ENCODE results near the gene B9D1.

B9D1 gene

GRCh38 chr17:19379361-19380065 lies 17.0 kb upstream of the B9D1 start:
- H3K27ac ChIP-seq, result peak overlapping the region in 2 of 11 experiments; percentile 76 to 94; a peak in 5 of 22 replicates
- peak overlapping the region; percentile 68 to 93 (median 80) for H3K4me3 ChIP-seq
- peak overlapping the region; percentile 81 to 90 (median 86); a peak in 18 of 22 replicates for H3K9ac ChIP-seq
- peaks cover 33 to 53% (median 47%) of the 10 kb centered on the region in 11 experiments for H3K36me3 ChIP-seq
- H3K27me3 ChIP-seq, result peaks cover 0 to under 1% (median 0%) of the 10 kb centered on the region in 11 experiments; a peak in 1 of 22 replicates
- H3K4me1 ChIP-seq, result peaks cover 27 to 41% (median 32%) of the 10 kb centered on the region in 10 experiments
- TF ChIP-seq Cebpa-rat (IDR thresholded peaks at IDR 0.05), result no peak
- H4K20me1 ChIP-seq, result peaks cover 0 to 54% (median 24%) of the 10 kb centered on the region in 11 experiments; a peak in 11 of 22 replicates
- H3K9me3 ChIP-seq (replicated peaks in 1 of 11), result no peaks in the 10 kb centered on the region
- H3K4me2 ChIP-seq, result peak overlapping the region; percentile 85 to 100 (median 98)

GRCh38 chr17:19378416-19379360 lies 16.2 kb upstream of the B9D1 start, which contains the start of gene MAPK7:
TSS of gene MAPK7 (plus strand) at chr17:19378498. CDS start at chr17:19378901, 403 bp downstream.
- Histone ChIP-seq H4K20me1 (peaks cover 0 to 46% (median 20%) of the 10 kb centered on the region in 11 experiments; a peak in 10 of 22 replicates), H3K27ac (peak within 1 kb of the TSS; percentile 62 to 94 (median 86)), H3K4me2 (peak within 1 kb of the TSS; percentile 86 to 100 (median 98)), H3K27me3 (peaks cover 0 to 8% (median 0%) of the 10 kb centered on the region in 11 experiments; a peak in 3 of 22 replicates), H3K36me3 (peaks cover 33 to 45% (median 42%) of the 10 kb centered on the region in 11 experiments), H3K4me3 (peak within 1 kb of the TSS; percentile 68 to 93 (median 80)), H3K4me1 (peaks cover 20 to 34% (median 25%) of the 10 kb centered on the region in 10 experiments), H3K9me3 (replicated peaks in 1 of 11) (no peaks in the 10 kb centered on the region), H3K9ac (peak within 1 kb of the TSS; percentile 81 to 90 (median 86))
- no peak for TF ChIP-seq Cebpa-rat (IDR thresholded peaks at IDR 0.05)

GRCh38 chr17:19377602-19378415 lies 15.3 kb upstream of the B9D1 start:
- H3K27me3 ChIP-seq, result peaks cover 0 to 13% (median 0%) of the 10 kb centered on the region in 11 experiments; a peak in 3 of 22 replicates
- no peak for TF ChIP-seq Cebpa-rat (IDR thresholded peaks at IDR 0.05)
- H3K4me3 ChIP-seq, result peak overlapping the region; percentile 68 to 93 (median 80)
- H3K4me2 ChIP-seq, result peak overlapping the region; percentile 67 to 98 (median 92)
- H3K36me3 ChIP-seq, result peaks cover 29 to 37% (median 33%) of the 10 kb centered on the region in 11 experiments
- H3K9ac ChIP-seq, result peak overlapping the region; percentile 81 to 90 (median 86)
- no peaks in the 10 kb centered on the region for H3K9me3 ChIP-seq (replicated peaks in 1 of 11)
- H4K20me1 ChIP-seq, result peaks cover 0 to 46% (median 14%) of the 10 kb centered on the region in 11 experiments; a peak in 10 of 22 replicates
- peak overlapping the region; percentile 62 to 94 (median 86) for H3K27ac ChIP-seq
- H3K4me1 ChIP-seq, result peaks cover 21 to 40% (median 26%) of the 10 kb centered on the region in 10 experiments

- Histone ChIP-seq H3K27me3 (peaks cover 0 to 20% (median 0%) of the 10 kb centered on the region in 11 experiments; a peak in 5 of 22 replicates), H3K9ac (peak overlapping the region in 10 of 11 experiments; percentile 81 to 90 (median 86); a peak in 18 of 22 replicates)
Measured at GRCh38 chr17:19376811-19377210, 14.3 kb upstream of the B9D1 start.

GRCh38 chr17:19375732-19376131 lies 13.2 kb upstream of the B9D1 start:
- no peak for TF ChIP-seq Cebpa-rat (IDR thresholded peaks at IDR 0.05)
- Histone ChIP-seq H3K9me3 (replicated peaks in 1 of 11) (no peaks in the 10 kb centered on the region), H3K4me1 (peaks cover 40 to 61% (median 46%) of the 10 kb centered on the region in 10 experiments), H3K4me3 (no peak overlapping the region), H3K4me2 (no peak overlapping the region), H3K27me3 (peaks cover 0 to 20% (median 0%) of the 10 kb centered on the region in 11 experiments; a peak in 5 of 22 replicates), H4K20me1 (peaks cover 9 to 46% (median 24%) of the 10 kb centered on the region in 11 experiments; a peak in 18 of 22 replicates), H3K36me3 (peaks cover 8 to 16% (median 13%) of the 10 kb centered on the region in 11 experiments), H3K9ac (no peak overlapping the region), H3K27ac (no peak overlapping the region)

More at GRCh38 chr17:19376811-19377210, 14.3 kb upstream of the B9D1 start:
- Histone ChIP-seq H4K20me1 (peaks cover 5 to 46% (median 20%) of the 10 kb centered on the region in 11 experiments; a peak in 13 of 22 replicates), H3K9me3 (replicated peaks in 1 of 11) (no peaks in the 10 kb centered on the region), H3K4me3 (peak overlapping the region; percentile 68 to 93 (median 80)), H3K4me1 (peaks cover 29 to 50% (median 36%) of the 10 kb centered on the region in 10 experiments), H3K36me3 (peaks cover 19 to 27% (median 24%) of the 10 kb centered on the region in 11 experiments), H3K27ac (peak overlapping the region in 7 of 11 experiments; percentile 82 to 94 (median 87); a peak in 9 of 22 replicates), H3K4me2 (peak overlapping the region; percentile 67 to 92 (median 86))
- TF ChIP-seq Cebpa-rat (IDR thresholded peaks at IDR 0.05), result no peak

- Histone ChIP-seq H3K36me3 (no peaks in the 10 kb centered on the region), H3K27me3 (peaks cover 0 to 25% (median 0%) of the 10 kb centered on the region in 11 experiments; a peak in 6 of 22 replicates), H4K20me1 (peaks cover 17 to 43% (median 31%) of the 10 kb centered on the region in 11 experiments; a peak in 18 of 22 replicates), H3K4me3 (no peak overlapping the region), H3K4me1 (peaks cover 50 to 66% (median 56%) of the 10 kb centered on the region in 10 experiments), H3K27ac (no peak overlapping the region), H3K9me3 (replicated peaks in 1 of 11) (no peaks in the 10 kb centered on the region), H3K9ac (no peak overlapping the region), H3K4me2 (no peak overlapping the region)
- no peak for TF ChIP-seq Cebpa-rat (IDR thresholded peaks at IDR 0.05)
Measured at GRCh38 chr17:19374136-19374535, 11.6 kb upstream of the B9D1 start.

GRCh38 chr17:19372866-19373504 lies 10.5 kb upstream of the B9D1 start:
- Histone ChIP-seq H3K4me1 (peaks cover 46 to 72% (median 59%) of the 10 kb centered on the region in 10 experiments), H4K20me1 (peaks cover 17 to 43% (median 30%) of the 10 kb centered on the region in 11 experiments; a peak in 18 of 22 replicates), H3K9ac (no peak overlapping the region), H3K9me3 (replicated peaks in 1 of 11) (no peaks in the 10 kb centered on the region), H3K4me2 (peak overlapping the region in 7 of 11 experiments; percentile 77 to 97 (median 90); a peak in 12 of 22 replicates), H3K27me3 (peaks cover 0 to 36% (median 0%) of the 10 kb centered on the region in 11 experiments; a peak in 7 of 22 replicates), H3K4me3 (no peak overlapping the region), H3K36me3 (no peaks in the 10 kb centered on the region), H3K27ac (no peak overlapping the region)
- TF ChIP-seq Cebpa-rat (IDR thresholded peaks at IDR 0.05), result no peak
